B cell (primary cell): ENCODE data around the gene MAGEA2B. TPM values are rescaled to one million over a fixed set of nuclear protein-coding genes. Genes with fewer than 3 reads are reported as not detected.
"Not testable (repeated sequence)": the region's sequence is repeated elsewhere in the genome, so short reads cannot be mapped to it uniquely, and the experiment has no call there.

ENCODE experiments used
- ATAC-seq: fragments of 200-7000 bp; cut with Tn5 transposase; one replicate; pipeline ENCODE4 v1.10.0; 2021; ENCODE audit warnings: low read depth, mild to moderate bottlenecking, moderate number of reproducible peaks, moderate library complexity
- CTCF ChIA-PET: fragments of 350-600 bp; sonication (Branson Sonifier 250); formaldehyde crosslinking; loops from one replicate; lab custom pipeline; 2021; ENCODE audit warnings: antibody characterized with exemption, inconsistent platforms; lab: Charles Lee
- POLR2A ChIA-PET: fragments of 350-600 bp; sonication (Branson Sonifier 250); formaldehyde crosslinking; loops from one replicate; lab custom pipeline; 2021; ENCODE audit warnings: antibody characterized with exemption; lab: Charles Lee
- DNase-seq: peaks from one replicate; pipeline ENCODE4 v3.0.0; 2013
- H2AFZ ChIP-seq: 2 replicates; pipeline ENCODE4 v1.6.1; 2012; ENCODE audit warnings: mild to moderate bottlenecking, low read depth, low read length; ENCODE audit not compliant: insufficient read depth, poor library complexity, severe bottlenecking
- H3K27ac ChIP-seq, 2 donors: 1 replicate in 1 of 2; 2 replicates in 1 of 2; pipeline ENCODE4 v1.5.1; 2012 to 2013; ENCODE audit warnings: low read length in 2 of 2, mild to moderate bottlenecking in 2 of 2, moderate library complexity in 1 of 2
- H3K27me3 ChIP-seq, 4 experiments: fragments of 200-600 bp in 1 of 4; sonication (generic) in 1 of 4; replicated peaks in 1 of 4; 1 replicate in 2 of 4; 2 replicates in 2 of 4; pipeline versions ENCODE4 v1.6.1 to v1.7.0; 2013 to 2016; ENCODE audit warnings: low read length in 3 of 4, mild to moderate bottlenecking in 2 of 4, mixed read lengths in 1 of 4, moderate library complexity in 1 of 4; ENCODE audit not compliant: insufficient read depth in 4 of 4, control insufficient read depth in 3 of 4; ENCODE audit errors: control extremely low read depth in 1 of 4
- H3K36me3 ChIP-seq, 2 experiments: replicated peaks in 1 of 2; 1 replicate in 1 of 2; 2 replicates in 1 of 2; pipeline versions ENCODE4 v1.6.1 to v1.7.1; 2013; ENCODE audit warnings: low read length in 1 of 2; ENCODE audit not compliant: insufficient read depth in 2 of 2, control insufficient read depth in 1 of 2; ENCODE audit errors: control extremely low read depth in 1 of 2, extremely low read depth in 1 of 2
- H3K4me1 ChIP-seq, 2 donors: fragments of 200-600 bp in 1 of 2; sonication (generic) in 1 of 2; 1 replicate in 1 of 2; 2 replicates in 1 of 2; pipeline versions ENCODE4 v1.5.1 to v1.6.1; 2013 to 2017; ENCODE audit warnings: low read length in 2 of 2; ENCODE audit not compliant: control insufficient read depth in 2 of 2, insufficient read depth in 2 of 2
- H3K4me2 ChIP-seq: replicated peaks from 2 replicates; pipeline ENCODE3; 2012; ENCODE audit warnings: mild to moderate bottlenecking, low read depth, low read length; ENCODE audit not compliant: poor library complexity, severe bottlenecking
- H3K4me3 ChIP-seq, 5 experiments: fragments of 200-600 bp in 1 of 5; sonication (generic) in 1 of 5; 1 replicate in 3 of 5; 2 replicates in 2 of 5; pipeline versions ENCODE4 v1.5.1 to v1.7.0; 2011 to 2016; ENCODE audit warnings: low read length in 4 of 5, mild to moderate bottlenecking in 4 of 5, low read depth in 2 of 5, control low read depth in 1 of 5, moderate library complexity in 1 of 5; ENCODE audit not compliant: insufficient read depth in 1 of 5; ENCODE audit errors: control extremely low read depth in 1 of 5, extremely low read depth in 1 of 5
- H3K79me2 ChIP-seq: fragments of 200-600 bp; sonication (generic); one replicate; pipeline ENCODE4 v1.6.0; 2016; ENCODE audit warnings: low read length; ENCODE audit not compliant: control insufficient read depth, insufficient read depth
- H3K9ac ChIP-seq: fragments of 200-600 bp; sonication (generic); 2 replicates; pipeline ENCODE4 v1.6.1; 2017; ENCODE audit warnings: mild to moderate bottlenecking, low read length, moderate library complexity
- H3K9me3 ChIP-seq, 3 donors: one replicate each; pipeline versions ENCODE4 v1.6.1 to v1.7.1; 2013; ENCODE audit warnings: low read length in 2 of 3; ENCODE audit not compliant: control insufficient read depth in 2 of 3, insufficient read depth in 1 of 3; ENCODE audit errors: control extremely low read depth in 1 of 3
- H4K20me1 ChIP-seq: 2 replicates; pipeline ENCODE4 v1.6.0; 2012; ENCODE audit warnings: mild to moderate bottlenecking, low read length; ENCODE audit not compliant: insufficient read depth, control insufficient read depth, poor library complexity, severe bottlenecking
- H3K27ac Mint-ChIP-seq: one replicate; pipeline ENCODE4 v1.8.0; 2021; ENCODE audit warnings: mixed read lengths
- H3K27me3 Mint-ChIP-seq: one replicate; pipeline ENCODE4 v1.8.0; 2021; ENCODE audit warnings: mixed read lengths
- H3K4me1 Mint-ChIP-seq: one replicate; pipeline ENCODE4 v1.8.0; 2021; ENCODE audit warnings: mixed read lengths
- H3K4me3 Mint-ChIP-seq: one replicate; pipeline ENCODE4 v1.8.0; 2021; ENCODE audit warnings: mixed read lengths
- H3K9me3 Mint-ChIP-seq: one replicate; pipeline ENCODE4 v1.8.0; 2022; ENCODE audit warnings: mixed read lengths; ENCODE audit not compliant: insufficient read depth
- EZH2 ChIP-seq: IDR thresholded peaks from 2 replicates; pipeline ENCODE4 v1.6.1; 2012; ENCODE audit warnings: borderline replicate concordance, low read depth, mild to moderate bottlenecking, moderate library complexity, low read length; ENCODE audit not compliant: insufficient read depth, poor library complexity, severe bottlenecking
- WGBS: methylation state at CpG from one replicate; pipeline ENCODE4 v1.1.5; 2013; ENCODE audit warnings: missing lambda C conversion rate; ENCODE audit not compliant: insufficient coverage; 5-methylcytosine and 5-hydroxymethylcytosine counted together
- intact Hi-C: fragments of 100-400 bp; cut with micrococcal nuclease; formaldehyde crosslinking; loops from one replicate; pipeline ENCODE4 v1.10.0; 2022
- polyA plus RNA-seq: library from polyadenylated mRNA; depleted of rRNA; stranded (reverse); fragments of >200 nt; gene quantifications from 2 replicates; pipeline ENCODE4 v1.2.3, GENCODE V29; 2012
- total RNA-seq, 2 donors: library from RNA; stranded (reverse); fragments of 120-200 nt in 1 of 2; gene quantifications; 1 replicate in 1 of 2; 2 replicates in 1 of 2; pipeline versions ENCODE4 v1.2.3 to v1.2.4, GENCODE V29; 2013 to 2022
- TF ChIP-seq, protein P1 (sequence below): fragments of 200-600 bp; IDR thresholded peaks from one replicate; pipeline ENCODE4 v1.8.0; 2022; ENCODE audit warnings: antibody characterized with exemption, mild to moderate bottlenecking

MAGEA2B gene
- total and polyA plus RNA-seq, 2 donors (not counting 1 experiment from before 2014, with no cell fraction given): not detected

DNA sequence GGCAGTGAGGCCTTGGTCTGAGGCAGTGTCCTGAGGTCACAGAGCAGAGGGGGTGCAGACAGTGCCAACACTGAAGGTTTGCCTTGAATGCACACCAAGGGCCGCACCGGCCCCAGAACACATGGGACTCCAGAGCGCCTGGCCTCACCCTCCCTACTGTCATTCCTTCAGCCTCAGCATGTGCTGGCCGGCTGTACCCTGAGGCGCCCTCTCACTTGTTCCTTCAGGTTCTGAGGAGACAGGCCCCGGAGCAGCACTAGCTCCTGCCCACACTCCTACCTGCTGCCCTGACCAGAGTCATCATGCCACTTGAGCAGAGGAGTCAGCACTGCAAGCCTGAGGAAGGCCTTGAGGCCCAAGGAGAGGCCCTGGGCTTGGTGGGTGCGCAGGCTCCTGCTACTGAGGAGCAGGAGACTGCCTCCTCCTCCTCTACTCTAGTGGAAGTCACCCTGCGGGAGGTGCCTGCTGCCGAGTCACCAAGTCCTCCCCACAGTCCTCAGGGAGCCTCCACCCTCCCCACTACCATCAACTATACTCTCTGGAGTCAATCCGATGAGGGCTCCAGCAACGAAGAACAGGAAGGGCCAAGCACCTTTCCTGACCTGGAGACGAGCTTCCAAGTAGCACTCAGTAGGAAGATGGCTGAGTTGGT, 21.6 kb downstream of the MAGEA2B start:
- Mint-ChIP-seq H3K4me1 (no peaks in the 10 kb centered on the region), H3K27me3 (no peaks in the 10 kb centered on the region), H3K9me3 (no peaks in the 10 kb centered on the region), H3K4me3 (no peak overlapping the region), H3K27ac (no peak overlapping the region)
- intact Hi-C loops: no loop called here
- H3K36me3 ChIP-seq: no peaks in the 10 kb centered on the region
- no peaks in the 10 kb centered on the region for H3K79me2 ChIP-seq
- H3K9ac ChIP-seq: no peak overlapping the region
- H3K27me3 ChIP-seq: no peaks in the 10 kb centered on the region
- DNase-seq: no peak
- H3K4me2 ChIP-seq: no peak overlapping the region
- H3K27ac ChIP-seq: no peak overlapping the region
- H4K20me1 ChIP-seq: no peaks in the 10 kb centered on the region
- H3K4me3 ChIP-seq: no peak overlapping the region
- WGBS: 86% methylated on average over 4 of the region's 12 CpGs
- H3K4me1 ChIP-seq: no peaks in the 10 kb centered on the region
- POLR2A ChIA-PET: no interaction called here
- no peak for TF ChIP-seq EZH2
- TF ChIP-seq, protein P1, sequence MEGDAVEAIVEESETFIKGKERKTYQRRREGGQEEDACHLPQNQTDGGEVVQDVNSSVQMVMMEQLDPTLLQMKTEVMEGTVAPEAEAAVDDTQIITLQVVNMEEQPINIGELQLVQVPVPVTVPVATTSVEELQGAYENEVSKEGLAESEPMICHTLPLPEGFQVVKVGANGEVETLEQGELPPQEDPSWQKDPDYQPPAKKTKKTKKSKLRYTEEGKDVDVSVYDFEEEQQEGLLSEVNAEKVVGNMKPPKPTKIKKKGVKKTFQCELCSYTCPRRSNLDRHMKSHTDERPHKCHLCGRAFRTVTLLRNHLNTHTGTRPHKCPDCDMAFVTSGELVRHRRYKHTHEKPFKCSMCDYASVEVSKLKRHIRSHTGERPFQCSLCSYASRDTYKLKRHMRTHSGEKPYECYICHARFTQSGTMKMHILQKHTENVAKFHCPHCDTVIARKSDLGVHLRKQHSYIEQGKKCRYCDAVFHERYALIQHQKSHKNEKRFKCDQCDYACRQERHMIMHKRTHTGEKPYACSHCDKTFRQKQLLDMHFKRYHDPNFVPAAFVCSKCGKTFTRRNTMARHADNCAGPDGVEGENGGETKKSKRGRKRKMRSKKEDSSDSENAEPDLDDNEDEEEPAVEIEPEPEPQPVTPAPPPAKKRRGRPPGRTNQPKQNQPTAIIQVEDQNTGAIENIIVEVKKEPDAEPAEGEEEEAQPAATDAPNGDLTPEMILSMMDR: no peak
- H2AFZ ChIP-seq: no peak overlapping the region
- CTCF ChIA-PET: no interaction called here
- no peaks in the 10 kb centered on the region for H3K9me3 ChIP-seq
- ATAC-seq: no peak

- H3K27ac Mint-ChIP-seq, H3K4me1 ChIP-seq, ATAC-seq, H3K9ac ChIP-seq, H3K4me1 Mint-ChIP-seq, H2AFZ ChIP-seq, H3K36me3 ChIP-seq, POLR2A ChIA-PET, H3K27me3 Mint-ChIP-seq, H3K27ac ChIP-seq, H3K9me3 Mint-ChIP-seq, H3K27me3 ChIP-seq, CTCF ChIA-PET, H3K4me3 Mint-ChIP-seq, intact Hi-C loops, H3K4me3 ChIP-seq, H3K9me3 ChIP-seq, H3K79me2 ChIP-seq, DNase-seq, H4K20me1 ChIP-seq, H3K4me2 ChIP-seq: not testable (repeated sequence)
- WGBS: 86% methylated on average over 6 of the region's 12 CpGs
Measured at GRCh38 chrX:152736528-152736927, 22.1 kb downstream of the MAGEA2B start.
